GM21528 (cell line): ENCODE measurements around the gene EGLN1.

ENCODE experiments used
- ATAC-seq: cut with Tn5 transposase; IDR thresholded peaks from one replicate; pipeline ENCODE4 v1.9.1; 2021; ENCODE audit warnings: mild to moderate bottlenecking, moderate library complexity; ENCODE audit not compliant: unreplicated experiment, low FRiP score

Gene EGLN1

GRCh38 chr1:231401478-231401877, 20.6 kb downstream of the EGLN1 start:
- no peak for ATAC-seq

- no peak for ATAC-seq
Observed at GRCh38 chr1:231397886-231398671, 24.0 kb downstream of the EGLN1 start.

DNA sequence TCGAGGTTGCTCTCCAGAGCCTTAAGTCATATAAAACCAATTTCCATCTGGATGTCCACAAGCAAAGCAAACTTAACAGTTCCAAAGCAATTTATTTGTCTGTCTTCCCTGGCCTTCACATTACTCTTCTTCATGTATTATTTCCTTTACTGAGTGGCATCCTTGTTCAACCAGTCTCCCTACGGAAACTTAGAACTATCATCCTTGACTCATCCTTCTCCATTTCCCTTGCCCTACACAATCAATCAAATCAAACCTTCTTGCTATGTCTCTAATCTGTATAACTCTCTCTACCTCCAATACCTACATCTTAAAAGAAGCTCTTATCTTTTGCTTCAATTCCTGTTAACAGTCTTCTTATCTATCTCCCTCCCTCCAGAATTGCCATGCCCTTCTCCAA, 25.4 kb downstream of the EGLN1 start:
- no peak for ATAC-seq

- no peak for ATAC-seq
Observed at GRCh38 chr1:231395998-231396390, 26.1 kb downstream of the EGLN1 start.

GRCh38 chr1:231395076-231395997, 26.8 kb downstream of the EGLN1 start:
- ATAC-seq = no peak

DNA sequence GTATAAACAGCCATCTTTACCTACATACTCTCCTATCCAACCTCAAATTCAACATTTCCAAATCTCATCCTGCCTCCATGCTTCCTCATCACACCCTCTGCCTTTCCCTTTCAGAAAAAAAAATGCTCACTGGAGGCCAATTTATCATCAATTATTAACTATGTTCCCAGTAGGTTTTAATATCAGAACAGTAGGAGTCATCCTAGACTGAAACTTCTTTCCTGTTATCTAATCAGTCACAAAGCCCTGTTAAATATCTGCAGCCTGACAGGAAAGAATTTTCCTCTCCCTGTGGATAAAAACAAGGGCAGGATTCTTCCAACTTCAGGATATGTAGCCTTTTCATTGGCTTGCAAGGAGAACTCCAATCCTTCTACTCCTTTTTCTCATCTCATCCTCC, 28.4 kb downstream of the EGLN1 start:
- no peak for ATAC-seq

GRCh38 chr1:231392389-231393131, 29.5 kb downstream of the EGLN1 start:
- ATAC-seq = no peak

GRCh38 chr1:231390071-231390470, 32.0 kb downstream of the EGLN1 start:
- ATAC-seq = no peak

GRCh38 chr1:231387770-231388669, 34.1 kb downstream of the EGLN1 start:
- no peak for ATAC-seq

DNA sequence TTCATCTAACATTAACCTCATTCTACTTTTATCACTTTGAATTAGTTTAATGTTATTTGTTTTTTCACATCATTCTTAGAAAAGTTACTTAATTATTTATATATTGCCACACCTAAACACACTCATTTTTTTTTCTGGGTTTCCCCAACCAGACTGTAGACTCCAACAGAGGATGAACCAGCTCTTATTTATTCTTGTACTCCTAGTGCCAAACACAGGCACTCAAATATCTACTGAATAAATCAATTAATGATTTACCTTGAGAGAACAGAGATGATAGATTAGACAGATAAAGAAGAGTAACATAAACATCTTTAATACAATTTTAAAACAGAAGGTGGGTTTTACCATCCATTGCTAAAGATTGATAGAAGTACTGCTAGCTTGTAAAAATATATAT, 35.6 kb downstream of the EGLN1 start:
- no peak for ATAC-seq

GRCh38 chr1:231385416-231385748, 36.7 kb downstream of the EGLN1 start:
- no peak for ATAC-seq

- ATAC-seq = no peak
Observed at GRCh38 chr1:231384696-231385415, 37.2 kb downstream of the EGLN1 start.

GRCh38 chr1:231383159-231383860, 38.8 kb downstream of the EGLN1 start:
- ATAC-seq = no peak

GRCh38 chr1:231382426-231382825, 39.7 kb downstream of the EGLN1 start:
- no peak for ATAC-seq

DNA sequence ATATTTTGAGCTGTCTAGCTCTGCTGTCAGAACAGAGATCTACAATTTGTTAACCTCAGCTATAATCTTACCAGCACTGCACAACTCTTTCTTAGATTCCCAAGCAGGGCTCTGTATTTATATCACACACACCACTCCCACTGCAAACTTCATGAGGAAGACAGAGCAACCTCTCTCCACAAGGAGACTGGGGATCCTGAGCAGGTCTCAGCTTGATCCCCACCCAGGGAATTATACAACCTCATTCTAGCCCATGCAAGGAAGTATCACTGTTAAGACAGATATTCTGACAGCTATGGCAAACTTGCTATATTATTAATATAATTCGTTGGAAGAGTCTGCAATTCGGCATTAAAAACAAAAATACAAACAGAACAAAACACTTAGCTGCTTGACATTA, 40.4 kb downstream of the EGLN1 start:
- no peak for ATAC-seq

DNA sequence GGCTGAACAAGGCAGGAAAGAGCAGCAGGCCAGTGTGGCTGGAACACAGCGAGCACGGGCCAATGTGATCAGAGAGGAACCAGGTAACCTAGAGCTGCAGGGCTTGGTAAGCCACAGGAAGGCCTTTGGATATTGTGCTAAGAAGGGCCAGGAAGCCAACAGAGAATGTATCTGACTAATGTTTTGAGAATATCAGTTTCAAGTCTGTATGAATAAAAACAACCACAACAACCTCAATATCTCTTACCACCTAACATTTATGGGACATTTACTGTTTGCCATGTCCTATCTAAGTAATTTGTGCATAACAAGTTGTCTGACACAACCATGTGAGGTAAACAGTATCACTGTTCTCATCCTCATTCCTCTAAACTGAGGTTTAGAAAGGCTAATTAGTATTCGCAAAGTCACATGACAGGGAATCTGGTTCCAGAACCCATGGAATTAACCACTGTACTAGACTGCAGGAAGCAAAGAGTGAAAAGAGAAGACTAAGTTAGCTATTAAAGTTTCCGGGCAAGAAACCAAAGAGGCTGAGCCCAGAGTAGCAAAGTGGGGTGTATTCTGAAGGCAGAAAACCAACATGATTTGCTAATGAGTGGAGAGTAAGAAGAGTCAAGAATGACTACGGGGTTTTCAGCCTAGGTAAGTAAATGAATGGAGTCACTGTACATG, 45.1 kb downstream of the EGLN1 start:
- ATAC-seq = peak; percentile 54

DNA sequence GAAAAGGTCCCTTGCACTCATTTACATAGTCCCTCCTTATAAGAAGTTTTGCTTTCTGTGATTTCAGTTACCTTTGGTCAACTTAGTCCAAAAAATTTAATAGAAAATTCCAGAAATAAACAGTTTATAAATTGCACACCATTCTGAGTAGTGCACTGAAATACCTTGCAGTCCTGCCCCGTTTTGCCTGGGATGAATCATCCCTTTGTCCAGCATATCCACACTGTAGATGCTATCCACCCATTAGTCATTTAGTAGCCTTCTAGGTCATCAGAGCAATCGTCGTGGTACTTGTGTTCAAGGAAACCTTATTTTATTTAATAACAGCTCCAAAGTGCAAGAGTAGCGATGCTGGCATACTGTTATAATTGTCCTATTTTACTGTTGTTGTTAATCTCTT, 46.0 kb downstream of the EGLN1 start:
- ATAC-seq = no peak

DNA sequence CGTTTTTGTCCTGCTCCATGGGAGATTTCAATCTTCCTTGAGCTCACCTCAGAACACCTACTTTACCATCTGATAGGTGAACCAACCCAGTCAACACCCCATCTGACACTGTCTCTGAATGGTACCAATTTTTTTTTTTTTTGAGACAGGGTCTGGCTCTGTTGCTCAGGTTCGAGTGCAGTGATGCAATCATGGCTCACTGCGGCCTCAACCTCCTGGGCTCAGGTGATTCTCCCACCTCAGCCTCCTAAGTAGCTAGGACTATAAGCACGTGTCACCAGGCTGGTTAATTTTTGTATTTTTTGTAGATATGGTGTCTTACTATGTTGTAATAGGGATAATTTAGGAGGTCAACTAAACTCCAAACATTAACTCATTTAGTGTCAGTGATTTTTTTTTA, 47.7 kb downstream of the EGLN1 start:
- ATAC-seq = no peak
